ENCODE data around the gene IFNL4.
"Not testable (repeated sequence)": the region's sequence is repeated elsewhere in the genome, so short reads cannot be mapped to it uniquely, and the experiment has no call there.

IFNL4 gene

GRCh38 chr19:39219108-39219507 is 29.5 kb downstream of the IFNL4 start:
- not testable (repeated sequence) for DNase-seq

DNA sequence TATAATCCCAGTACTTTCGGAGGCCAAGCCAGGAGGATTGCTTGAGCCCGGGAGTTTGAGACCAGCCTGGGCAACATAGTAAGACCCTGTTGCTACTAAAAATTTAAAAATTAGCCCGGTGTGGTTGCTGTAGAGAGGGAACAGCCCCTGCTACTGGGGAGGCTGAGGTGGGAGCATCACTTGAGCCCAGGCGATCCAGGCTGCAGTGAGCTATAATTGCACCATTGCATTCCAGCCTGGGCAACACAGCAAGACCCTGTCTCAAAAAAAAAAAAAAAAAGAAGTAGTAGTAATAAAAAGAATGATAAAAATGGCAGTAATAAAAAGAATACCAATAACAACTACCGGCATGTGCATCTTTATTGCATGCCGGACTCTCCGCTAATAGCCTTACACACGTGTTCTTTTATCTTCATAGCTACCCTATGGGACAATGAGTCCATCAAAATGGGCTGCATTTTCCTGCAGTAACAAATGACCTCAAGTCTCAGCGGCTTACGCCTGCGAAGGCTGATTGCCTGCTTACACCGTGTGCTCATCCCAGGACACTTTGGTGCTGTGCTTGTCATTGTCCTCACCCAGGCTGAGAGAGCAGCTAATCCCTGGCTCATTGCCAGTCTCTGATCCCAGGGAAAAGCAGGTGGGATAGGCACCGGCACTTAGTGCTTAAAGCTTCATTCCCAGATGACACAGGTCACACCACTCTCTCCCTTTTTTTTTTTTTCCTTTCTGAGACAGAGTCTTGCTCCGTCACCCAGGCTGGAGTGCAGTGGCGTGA is 30.2 kb downstream of the IFNL4 start:
- no peak for DNase-seq

DNA sequence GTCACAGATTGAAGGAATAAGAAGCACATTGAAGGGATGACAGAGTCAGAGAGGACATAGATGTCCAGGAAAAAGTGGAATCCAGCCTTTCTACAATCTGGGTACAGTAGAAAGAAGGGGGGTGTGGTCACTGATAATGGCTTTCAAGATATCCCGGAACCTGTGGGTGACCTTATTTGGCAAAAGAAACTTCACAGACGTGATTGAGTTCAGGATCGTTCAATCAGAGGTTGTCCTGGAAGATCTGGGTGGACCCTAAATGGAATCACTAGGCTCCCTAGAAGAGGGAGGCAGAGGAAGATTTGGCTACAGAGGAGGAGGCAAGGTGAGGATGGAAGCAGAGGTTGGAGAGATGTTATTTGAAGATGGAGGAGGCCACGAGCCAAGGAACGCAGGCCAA is 31.6 kb downstream of the IFNL4 start:
- DNase-seq: no peak

DNA sequence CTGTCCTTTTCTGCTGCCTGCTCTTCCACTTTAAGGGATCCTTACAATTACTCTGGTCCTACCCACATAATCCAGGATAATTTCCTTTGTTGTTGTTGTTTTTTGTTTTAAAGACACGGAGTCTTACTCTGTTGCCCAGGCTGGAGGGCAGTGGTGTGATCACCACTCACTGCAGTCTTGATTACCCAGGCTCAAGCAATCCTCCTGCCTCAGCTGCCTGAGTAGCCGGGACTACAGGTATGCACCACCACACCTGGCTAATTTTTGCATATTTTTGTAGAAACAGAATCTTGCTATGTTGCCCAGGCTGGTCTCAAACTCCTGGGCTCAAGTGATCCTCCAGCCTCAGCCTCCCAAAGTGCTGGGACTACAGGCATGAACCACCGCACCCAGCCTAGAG is 33.3 kb downstream of the IFNL4 start:
- DNase-seq: not testable (repeated sequence)

DNA sequence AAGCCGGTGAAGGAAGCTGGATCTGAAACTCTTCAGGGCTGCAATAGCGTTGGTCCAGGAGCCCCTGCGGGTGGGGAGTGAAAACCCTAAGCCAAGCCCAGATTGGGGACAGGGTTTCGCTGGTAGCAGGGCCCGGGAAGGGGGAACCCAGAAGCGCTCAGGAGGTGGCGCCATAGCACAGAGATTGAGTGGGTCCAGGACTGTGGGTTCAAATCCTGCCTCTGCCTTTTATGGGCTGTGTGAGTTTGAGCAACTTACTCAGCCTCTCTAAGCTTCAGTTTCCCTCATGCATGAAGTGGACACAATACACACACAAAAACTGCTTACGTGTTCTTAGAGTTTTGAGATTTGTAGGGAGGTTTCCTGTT is 36.3 kb downstream of the IFNL4 start:
- peak; percentile 56 for DNase-seq

DNA sequence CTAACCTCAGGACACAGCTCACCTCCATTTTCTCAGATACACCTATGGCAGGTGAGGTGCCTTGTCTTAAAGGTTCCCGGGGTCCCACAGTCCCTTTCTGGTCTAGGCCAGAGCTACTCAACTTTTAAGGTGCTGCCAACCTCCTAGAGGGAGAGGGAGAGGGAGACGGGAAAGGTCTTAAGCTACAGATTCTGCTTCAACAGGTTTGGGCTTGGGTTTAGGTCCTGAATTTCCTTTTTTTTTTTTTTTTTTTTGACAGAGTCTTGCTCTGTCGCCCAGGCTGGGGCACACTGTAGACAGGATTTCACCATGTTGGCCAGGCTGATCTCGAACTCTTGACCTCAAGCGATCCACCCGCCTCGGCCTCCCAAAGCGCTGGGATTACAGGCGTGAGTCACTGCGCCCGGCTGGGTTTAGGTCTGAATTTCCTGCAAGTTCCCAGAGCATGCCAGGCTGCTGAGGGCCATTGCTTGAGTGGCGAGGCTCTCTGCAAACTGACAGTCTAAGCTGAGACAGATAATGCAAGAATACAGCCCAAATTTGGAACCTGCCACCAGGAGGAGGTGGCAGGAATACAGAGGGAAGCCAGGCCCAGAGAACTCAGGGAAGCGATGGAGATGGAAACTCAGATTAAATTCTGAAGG is 36.8 kb downstream of the IFNL4 start:
- no peak for DNase-seq

- DNase-seq: no peak
Observed at GRCh38 chr19:39209196-39209595, 39.5 kb downstream of the IFNL4 start.

GRCh38 chr19:39208175-39208795 is 40.4 kb downstream of the IFNL4 start:
- no peak for DNase-seq

DNA sequence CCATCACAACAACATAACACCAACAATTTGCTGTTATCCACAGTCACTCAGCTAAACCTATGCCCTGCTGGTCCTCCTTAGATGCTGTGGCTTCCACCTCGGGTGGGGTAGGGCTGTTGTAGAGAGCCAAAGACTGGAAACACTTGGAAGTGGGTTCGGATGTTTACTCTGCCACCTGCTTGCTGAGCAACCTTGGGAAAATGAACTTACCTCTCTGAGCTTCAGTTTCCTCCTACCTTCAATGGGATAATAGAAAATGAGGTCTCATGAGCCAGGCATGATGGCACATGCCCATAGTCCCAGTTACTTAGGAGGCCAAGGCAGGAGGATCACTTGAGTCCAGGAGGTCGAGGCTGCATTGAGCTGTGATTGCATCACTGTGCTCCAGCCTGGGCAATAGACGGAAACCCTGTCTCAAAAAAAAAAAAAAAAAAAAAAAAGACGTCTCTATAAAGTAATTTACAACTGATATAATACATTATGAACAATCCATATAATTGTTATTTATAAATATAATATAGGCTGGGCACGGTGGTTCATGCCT is 41.3 kb downstream of the IFNL4 start:
- DNase-seq: no peak

GRCh38 chr19:39206122-39206521 is 42.5 kb downstream of the IFNL4 start:
- no peak for DNase-seq

DNA sequence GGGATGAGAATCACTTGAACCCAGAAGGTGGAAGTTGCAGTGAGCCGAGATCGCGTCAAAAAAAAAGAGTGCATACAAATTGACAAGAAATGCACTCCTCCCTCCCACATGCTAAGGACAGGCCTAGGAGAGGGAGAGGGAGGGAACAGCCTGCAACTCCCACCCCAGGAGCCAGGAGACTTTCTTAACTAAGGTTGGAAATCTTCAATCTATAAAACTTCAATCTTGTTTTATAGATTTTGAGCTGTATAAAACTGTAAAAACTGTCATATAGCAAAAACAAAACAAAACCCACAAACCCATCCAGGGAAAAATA is 43.2 kb downstream of the IFNL4 start:
- DNase-seq: no peak

DNA sequence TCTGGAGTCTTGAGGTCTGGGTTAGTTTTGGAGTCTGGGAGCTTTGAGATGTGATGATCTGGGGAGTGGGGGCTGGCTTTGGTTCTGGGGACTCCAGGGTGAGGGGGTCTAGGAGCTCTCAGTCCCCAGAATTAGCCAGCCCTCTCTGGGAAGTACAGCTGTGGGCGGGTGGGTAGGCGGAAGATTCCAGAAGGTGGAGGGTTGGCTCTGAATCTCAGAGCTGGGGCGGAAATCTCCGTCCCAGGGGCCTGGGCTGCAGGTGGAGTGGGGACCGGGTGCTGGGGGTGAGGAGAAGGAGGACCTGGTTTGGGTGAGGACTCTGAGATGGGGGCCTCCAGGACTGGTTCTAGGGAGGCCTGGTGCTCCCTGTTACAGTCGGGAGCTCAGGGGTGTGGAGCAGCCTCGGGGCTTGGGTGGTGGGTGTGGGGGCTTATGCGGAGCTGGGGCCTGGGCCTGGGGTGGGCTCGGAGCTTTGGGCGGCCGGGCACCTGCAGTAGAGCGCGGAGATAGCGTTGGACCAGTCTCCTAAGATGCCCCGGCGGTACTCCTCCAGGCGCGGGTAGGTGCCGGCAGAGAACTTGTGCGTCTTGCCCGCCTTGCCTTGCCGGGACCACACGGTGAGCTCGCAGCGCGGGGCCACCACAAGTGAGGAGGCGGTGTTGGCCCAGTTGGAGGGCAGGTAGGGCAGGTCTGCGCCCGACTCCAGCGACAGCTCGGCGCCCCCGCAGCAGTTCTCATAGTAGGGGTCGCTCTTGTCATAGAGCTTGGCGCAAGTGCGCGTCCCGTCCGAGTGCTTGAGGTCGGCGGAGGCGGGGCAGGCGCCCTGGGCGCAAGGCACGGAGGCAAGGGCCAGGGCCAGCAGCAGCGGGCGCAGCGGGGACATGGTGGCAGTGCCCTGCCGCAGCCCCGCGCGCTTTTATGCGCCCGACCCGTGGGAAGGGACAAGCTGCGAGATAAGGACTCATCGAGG is 45.0 kb downstream of the IFNL4 start, which contains the start of gene SYCN:
Gene SYCN (minus strand): TSS at position 892 of the 970 bp plus-strand sequence. CDS start 9 bp downstream, at position 883.
- no peak for DNase-seq

- DNase-seq: no peak
Observed at GRCh38 chr19:39202998-39203355, 45.7 kb downstream of the IFNL4 start.

DNA sequence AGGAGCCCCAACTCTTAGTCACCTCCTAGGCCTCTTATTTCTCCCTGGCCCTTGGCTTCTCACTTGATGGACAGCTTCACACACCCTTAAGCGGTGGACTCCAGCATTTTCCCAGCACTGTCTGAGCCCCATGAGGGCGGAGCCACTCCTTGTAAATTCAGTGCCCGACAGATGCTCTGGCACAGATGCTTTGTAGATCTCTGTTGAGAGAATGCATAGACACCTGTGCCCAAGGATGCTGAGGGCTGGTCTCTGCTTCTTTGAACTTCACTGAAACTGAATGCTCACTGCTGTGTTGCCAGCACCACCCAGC is 47.9 kb downstream of the IFNL4 start:
- no peak for DNase-seq

DNA sequence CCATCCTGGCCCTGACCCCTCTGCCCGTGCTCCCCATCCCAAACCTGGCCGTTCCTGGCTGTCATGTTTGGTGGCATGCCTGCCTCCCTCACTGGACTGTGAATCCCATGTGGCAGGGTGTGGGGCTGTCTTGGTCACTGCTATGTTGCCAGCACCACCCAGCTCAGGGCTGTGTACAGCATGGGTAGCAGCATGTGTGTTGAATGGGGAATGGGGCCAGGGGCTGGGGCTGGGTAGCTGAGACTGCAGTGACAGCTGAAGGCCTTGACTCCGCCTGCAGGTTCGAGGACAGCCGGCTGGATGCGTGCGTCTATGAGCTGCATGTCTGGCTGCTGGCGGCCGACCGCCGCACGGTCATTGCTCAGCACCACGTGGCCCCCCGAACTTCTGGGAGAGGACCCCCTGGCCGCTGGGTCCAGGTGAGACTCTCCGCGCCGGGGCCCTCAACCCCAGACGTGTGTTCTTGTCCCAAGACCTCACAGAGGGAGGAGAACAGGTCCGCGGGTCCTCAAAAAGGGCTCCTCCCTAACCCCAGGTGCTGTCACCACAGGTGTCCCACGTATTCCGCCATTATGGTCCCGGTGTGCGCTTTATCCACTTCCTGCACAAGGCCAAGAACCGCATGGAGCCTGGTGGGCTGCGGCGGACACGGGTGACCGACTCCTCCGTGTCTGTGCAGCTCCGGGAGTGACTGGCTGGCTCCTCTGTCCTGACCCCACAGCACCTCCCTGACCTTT is 48.4 kb downstream of the IFNL4 start:
- DNase-seq: no peak

DNA sequence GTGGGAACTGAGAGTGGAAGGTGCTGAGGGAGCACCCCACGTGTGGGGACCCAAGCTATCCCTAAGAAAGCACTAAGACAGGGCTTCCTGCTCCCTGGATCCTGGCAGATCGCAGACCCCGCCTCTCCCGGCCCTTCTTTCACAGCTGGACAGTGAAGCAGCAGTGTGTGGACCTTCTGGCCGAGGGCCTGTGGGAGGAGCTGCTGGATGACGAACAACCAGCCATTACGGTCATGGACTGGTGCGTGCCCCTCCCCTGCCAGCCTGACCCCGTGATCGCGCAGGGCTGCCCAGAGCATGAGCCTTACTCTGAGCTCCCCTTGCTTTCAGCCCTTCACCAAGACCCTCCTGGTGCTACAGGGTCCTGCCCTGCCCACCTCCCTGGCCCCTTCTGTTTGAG is 49.6 kb downstream of the IFNL4 start:
- DNase-seq: no peak

DNA sequence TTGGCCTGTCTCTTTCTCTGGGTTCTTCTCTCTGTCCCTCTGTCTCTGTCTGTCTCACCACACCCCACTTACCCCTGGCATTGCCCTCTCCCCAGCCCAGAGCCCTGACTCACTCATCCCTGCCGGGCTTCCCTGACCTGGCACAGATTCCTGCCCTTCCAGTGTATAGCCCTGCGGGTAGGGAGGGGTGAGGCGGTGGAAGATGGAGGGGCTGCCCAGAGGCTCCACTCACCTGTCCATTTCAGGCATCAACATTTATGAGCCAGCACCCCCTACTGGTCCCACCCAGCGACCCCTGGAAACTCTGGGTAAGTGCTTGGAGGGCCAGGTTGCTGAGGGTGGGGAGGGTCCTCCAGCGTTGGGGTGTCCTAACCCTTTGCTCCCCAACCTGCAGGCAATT is 50.8 kb downstream of the IFNL4 start:
- no peak for DNase-seq

GRCh38 chr19:39196860-39197562 is 51.6 kb downstream of the IFNL4 start, which contains the start of gene NCCRP1:
Gene NCCRP1 (plus strand): TSS chr19:39196964. CDS start chr19:39196983, 19 bp downstream.
- no peak for DNase-seq

DNA sequence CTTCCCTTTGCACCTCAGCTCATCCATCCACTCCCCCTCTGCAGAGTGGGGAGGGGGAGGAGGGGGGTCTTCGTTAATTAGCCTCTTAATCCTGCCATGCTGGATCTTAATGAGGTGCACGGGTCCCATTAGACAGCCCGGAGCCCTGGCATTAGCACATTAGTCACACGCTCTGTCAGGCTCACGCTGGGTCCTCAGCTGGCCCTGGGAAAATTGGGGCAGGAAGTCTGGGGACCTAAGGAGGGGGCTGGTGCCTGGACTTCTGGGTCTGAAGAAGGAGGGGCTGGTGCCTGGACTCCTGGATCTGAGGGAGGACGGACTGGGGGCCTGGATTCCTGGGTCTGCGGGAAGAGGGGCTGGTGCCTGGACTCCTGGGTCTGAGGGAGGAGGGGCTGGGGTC is 52.3 kb downstream of the IFNL4 start:
- DNase-seq: no peak

Measured in activated CD4-positive, alpha-beta T cell treated with anti-CD3 and anti-CD28 coated beads, Interleukin-2, amount 50 U/mL, for 1 hour (primary cell).